PC-9 (cell line): ENCODE measurements around the gene NLGN2. TPM values are rescaled to one million over a fixed set of nuclear protein-coding genes. Genes with fewer than 3 reads are reported as not detected.

Experiments
- BruUV-seq: library from RNA; stranded (reverse); fragments of 400-500 nt; replicated peaks from 2 replicates; lab custom pipeline; 2021; lab: Mats Ljungman, UMichigan
- CTCF ChIA-PET: fragments of 300-600 bp; sonication (Branson Sonifier 250); formaldehyde crosslinking; loops from one replicate; lab custom pipeline; 2022; ENCODE audit warnings: antibody characterized with exemption; lab: Charles Lee
- POLR2A ChIA-PET: fragments of 300-600 bp; sonication (Branson Sonifier 250); formaldehyde crosslinking; loops from one replicate; lab custom pipeline; 2022; ENCODE audit warnings: antibody characterized with exemption; ENCODE audit not compliant: unreplicated experiment; lab: Charles Lee
- DNase-seq, 2 experiments: peaks; one replicate each; pipeline versions ENCODE4 v3.0.0 to v3.0.0-alpha.2; 2015 to 2022; ENCODE audit warnings: mixed read lengths in 1 of 2
- H2AFZ ChIP-seq: fragments of 200-600 bp; sonication (generic); 2 replicates; pipeline ENCODE4 v1.8.1; 2017; ENCODE audit warnings: antibody characterized with exemption
- H3F3A ChIP-seq: fragments of 200-600 bp; sonication (generic); 2 replicates; pipeline ENCODE4 v1.8.1; 2017; ENCODE audit warnings: antibody characterized with exemption, mild to moderate bottlenecking, low read depth; ENCODE audit not compliant: insufficient read depth
- H3K27ac ChIP-seq: fragments of 200-600 bp; sonication (generic); 2 replicates; pipeline ENCODE4 v1.6.1; 2016; ENCODE audit warnings: mixed run types
- H3K27me3 ChIP-seq: fragments of 200-600 bp; sonication (generic); 2 replicates; pipeline ENCODE4 v1.6.1; 2016; ENCODE audit warnings: low read depth, mixed run types; ENCODE audit not compliant: insufficient read depth
- H3K36me3 ChIP-seq: fragments of 200-600 bp; sonication (generic); 2 replicates; pipeline ENCODE4 v1.6.1; 2016; ENCODE audit warnings: low read depth, mixed run types
- H3K4me1 ChIP-seq: fragments of 200-600 bp; sonication (generic); replicated peaks from 2 replicates; pipeline ENCODE4 v1.6.1; 2016; ENCODE audit warnings: mixed run types; ENCODE audit not compliant: insufficient read depth
- H3K4me2 ChIP-seq: fragments of 200-600 bp; sonication (generic); 2 replicates; pipeline ENCODE4 v1.6.1; 2017; ENCODE audit warnings: mixed run types
- H3K4me3 ChIP-seq: fragments of 200-600 bp; sonication (generic); 2 replicates; pipeline ENCODE4 v1.6.1; 2016; ENCODE audit warnings: mixed run types
- H3K79me2 ChIP-seq: fragments of 200-600 bp; sonication (generic); 2 replicates; pipeline ENCODE4 v1.6.1; 2017; ENCODE audit warnings: low read depth, mixed run types
- H3K9me2 ChIP-seq: fragments of 200-600 bp; sonication (generic); 2 replicates; pipeline ENCODE4 v1.8.1; 2017; ENCODE audit warnings: mild to moderate bottlenecking; ENCODE audit not compliant: insufficient read depth
- H3K9me3 ChIP-seq: fragments of 200-600 bp; sonication (generic); 2 replicates; pipeline ENCODE4 v1.8.1; 2016; ENCODE audit warnings: low read depth; ENCODE audit not compliant: insufficient read depth
- H4K20me1 ChIP-seq: fragments of 200-600 bp; sonication (generic); 2 replicates; pipeline ENCODE4 v1.8.1; 2017; ENCODE audit not compliant: insufficient read depth
- CTCF ChIP-seq: fragments of 200-600 bp; sonication (generic); conservative IDR thresholded peaks from 2 replicates; pipeline ENCODE4 v1.6.1; 2017; ENCODE audit warnings: mixed run types, antibody characterized with exemption, mild to moderate bottlenecking, moderate library complexity
- EZH2 ChIP-seq: fragments of 200-600 bp; sonication (generic); IDR thresholded peaks from 2 replicates; pipeline ENCODE4 v1.8.0; 2017; ENCODE audit warnings: antibody characterized with exemption, low read depth
- intact Hi-C: fragments of 100-400 bp; cut with micrococcal nuclease; formaldehyde crosslinking; loops from one replicate; pipeline ENCODE4 v1.10.0; 2022; ENCODE audit not compliant: unreplicated experiment
- total RNA-seq: library from RNA; stranded (reverse); gene quantifications from 2 replicates; pipeline ENCODE4 v1.2.3, GENCODE V29; 2021

NLGN2 gene
- total RNA-seq, 1 experiment from 2014 or later: 86.3 TPM

GRCh38 chr17:7445619-7445968 is 37.9 kb downstream of the NLGN2 start:
- no TSS peak for BruUV-seq
- TF ChIP-seq CTCF: no peak
- POLR2A ChIA-PET: interaction anchor here (0.5 to 1.4 kb wide), 12 partner anchors 9 to 219 kb away, joined by 3 to 12 read pairs (median 4); partner anchors contain the start of genes SOX15, TMEM102 and TMEM256
- DNase-seq: peak; percentile 66 to 92
- Histone ChIP-seq H3K4me1 (peaks cover 17% of the 10 kb centered on the region), H2AFZ (peak overlapping the region; percentile 81; the same call in 1 of the 2 replicates), H4K20me1 (no peaks in the 10 kb centered on the region), H3F3A (peaks cover 9% of the 10 kb centered on the region; the same call in 1 of the 2 replicates), H3K27me3 (no peaks in the 10 kb centered on the region), H3K4me3 (peak overlapping the region; percentile 71), H3K9me3 (no peaks in the 10 kb centered on the region), H3K4me2 (peak overlapping the region; percentile 81), H3K79me2 (no peaks in the 10 kb centered on the region), H3K27ac (peak overlapping the region; percentile 75), H3K9me2 (no peaks in the 10 kb centered on the region), H3K36me3 (no peaks in the 10 kb centered on the region)
- intact Hi-C loops: loop anchor here (1.0 to 2.0 kb wide), 2 partner anchors 31 to 39 kb away; partner anchors contain the start of gene POLR2A
- CTCF ChIA-PET: interaction anchor here (0.6 to 1.1 kb wide), 3 partner anchors 9 to 116 kb away, joined by 3 to 5 read pairs (median 5); no protein-coding TSS in a partner anchor

- BruUV-seq: no TSS peak
- TF ChIP-seq CTCF: no peak
- no peak for TF ChIP-seq EZH2
- H3K9me2 ChIP-seq: no peaks in the 10 kb centered on the region
- no peaks in the 10 kb centered on the region for H3K9me3 ChIP-seq
- CTCF ChIA-PET: no interaction called here
- intact Hi-C loops: no loop called here
- no peak for DNase-seq
- no peak overlapping the region for H3K4me3 ChIP-seq
- no peaks in the 10 kb centered on the region for H3K36me3 ChIP-seq
- no peak overlapping the region for H2AFZ ChIP-seq
- peaks cover 13% of the 10 kb centered on the region; the same call in 1 of the 2 replicates for H3F3A ChIP-seq
- H3K79me2 ChIP-seq: no peaks in the 10 kb centered on the region
- H3K27me3 ChIP-seq: no peaks in the 10 kb centered on the region
- no peaks in the 10 kb centered on the region for H4K20me1 ChIP-seq
- POLR2A ChIA-PET: no interaction called here
- H3K4me1 ChIP-seq: peaks cover 17% of the 10 kb centered on the region
- no peak overlapping the region for H3K4me2 ChIP-seq
- H3K27ac ChIP-seq: no peak overlapping the region
These were observed 40.8 kb downstream of the NLGN2 start for GRCh38 chr17:7448461-7448860.

GRCh38 chr17:7459961-7460545 is 52.4 kb downstream of the NLGN2 start:
- no peaks in the 10 kb centered on the region for H3K4me1 ChIP-seq
- no peak for TF ChIP-seq EZH2
- no peak for TF ChIP-seq CTCF
- intact Hi-C loops: no loop called here
- BruUV-seq: no TSS peak
- no peaks in the 10 kb centered on the region for H3K79me2 ChIP-seq
- H3K27me3 ChIP-seq: no peaks in the 10 kb centered on the region
- H3K27ac ChIP-seq: no peak overlapping the region
- POLR2A ChIA-PET: no interaction called here
- H3K36me3 ChIP-seq: no peaks in the 10 kb centered on the region
- no peaks in the 10 kb centered on the region for H3K9me2 ChIP-seq
- H2AFZ ChIP-seq: no peak overlapping the region
- peaks cover 7% of the 10 kb centered on the region; the same call in 1 of the 2 replicates for H3F3A ChIP-seq
- no peak overlapping the region for H3K4me2 ChIP-seq
- H3K9me3 ChIP-seq: no peaks in the 10 kb centered on the region
- CTCF ChIA-PET: no interaction called here
- no peak for DNase-seq
- H3K4me3 ChIP-seq: no peak overlapping the region
- no peaks in the 10 kb centered on the region for H4K20me1 ChIP-seq
